Smooth muscle cell of the coronary artery (primary cell): ENCODE results near the gene LRP5. TPM values are rescaled to one million over a fixed set of nuclear protein-coding genes. Genes with fewer than 3 reads are reported as not detected.

ENCODE experiments used
- total RNA-seq: library from RNA; depleted of rRNA; stranded (reverse); fragments of >200 nt; gene quantifications from 2 replicates; pipeline ENCODE4 v1.2.3, GENCODE V29; 2014; ENCODE audit warnings: low replicate concordance

Gene LRP5
- total RNA-seq, result 28.7 and 38.6 TPM in 2 replicates

GRCh38 chr11:68312117-68312779 is at the start of gene LRP5:
Gene LRP5 (plus strand): TSS chr11:68312591. CDS start chr11:68312715, 124 bp downstream.

GRCh38 chr11:68271781-68272608 is 40.4 kb upstream of the LRP5 start, which contains the start of gene C11orf24:
Gene C11orf24 (minus strand): TSS chr11:68271973. CDS start chr11:68263767, 8,206 bp downstream.

GRCh38 chr11:68460741-68461574 is 148.6 kb downstream of the LRP5 start, which contains the start of gene PPP6R3:
Gene PPP6R3 (plus strand): TSS chr11:68460752. CDS start chr11:68537665, 76,913 bp downstream.

Other genes starting within 250 kb of the LRP5 start
- 7.1 and 8.3 TPM in 2 replicates for gene CHKA, start 191.2 kb upstream of the LRP5 start, total RNA-seq
- 23.4 and 23.5 TPM in 2 replicates for gene KMT5B, start 99.3 kb upstream of the LRP5 start, total RNA-seq
- gene C11orf24, start 40.6 kb upstream of the LRP5 start, total RNA-seq, result 12.1 and 28.5 TPM in 2 replicates
- gene PPP6R3, start 148.2 kb downstream of the LRP5 start, total RNA-seq, result 100 and 101 TPM in 2 replicates